ENCODE results near the gene KDM1B. TPM values are rescaled to one million over a fixed set of nuclear protein-coding genes. Genes with fewer than 3 reads are reported as not detected.

Gene KDM1B
- total RNA-seq, 1 donor from 2014 or later: 16.9 TPM

GRCh38 chr6:18126121-18126520 lies 29.1 kb upstream of the KDM1B start:
- Mint-ChIP-seq H3K27me3 (ENCODE audit: insufficient read depth, low read depth) (peaks cover 4% of the 10 kb centered on the region), H3K4me1 (peaks cover 5% of the 10 kb centered on the region), H3K9me3 (no peaks in the 10 kb centered on the region), H3K4me3 (no peak overlapping the region), H3K36me3 (no peaks in the 10 kb centered on the region), H3K27ac (no peak overlapping the region)
- Histone ChIP-seq H3K36me3 (no peaks in the 10 kb centered on the region), H3K4me3 (no peak overlapping the region), H3K27me3 (peaks cover 22% of the 10 kb centered on the region), H3K4me2 (no peak overlapping the region), H3K79me2 (ENCODE audit: low read depth) (no peaks in the 10 kb centered on the region), H2AFZ (replicated peaks) (peak overlapping the region; percentile 13), H3K27ac (no peak overlapping the region), H4K20me1 (ENCODE audit: low read depth) (no peaks in the 10 kb centered on the region), H3K9ac (no peak overlapping the region), H3K9me3 (ENCODE audit: low read depth) (no peaks in the 10 kb centered on the region), H3F3A (ENCODE audit: low read depth) (no peaks in the 10 kb centered on the region), H3K4me1 (peaks cover 3% of the 10 kb centered on the region)
- no peak for DNase-seq (ENCODE audit: low spot score)
- TF ChIP-seq EZH2phosphoT487 (IDR thresholded peaks at IDR 0.05) (no peak), CTCF (IDR thresholded peaks at IDR 0.05) (no peak)

- TF ChIP-seq EZH2phosphoT487 (IDR thresholded peaks at IDR 0.05) (no peak), EZH2 (IDR thresholded peaks at IDR 0.05) (no peak), CTCF (IDR thresholded peaks at IDR 0.05) (no peak)
- Mint-ChIP-seq H3K36me3 (peaks cover 7% of the 10 kb centered on the region), H3K27me3 (ENCODE audit: insufficient read depth, low read depth) (no peaks in the 10 kb centered on the region), H3K4me1 (no peaks in the 10 kb centered on the region), H3K4me3 (no peak overlapping the region), H3K9me3 (no peaks in the 10 kb centered on the region), H3K27ac (no peak overlapping the region)
- Histone ChIP-seq H3K4me2 (no peak overlapping the region), H3K27me3 (no peaks in the 10 kb centered on the region), H4K20me1 (ENCODE audit: low read depth) (no peaks in the 10 kb centered on the region), H3K9me3 (ENCODE audit: low read depth) (no peaks in the 10 kb centered on the region), H3K36me3 (no peaks in the 10 kb centered on the region), H3K27ac (no peak overlapping the region), H3K4me3 (no peak overlapping the region), H3K79me2 (ENCODE audit: low read depth) (no peaks in the 10 kb centered on the region), H3F3A (ENCODE audit: low read depth) (no peaks in the 10 kb centered on the region), H2AFZ (replicated peaks) (no peak overlapping the region), H3K4me1 (no peaks in the 10 kb centered on the region), H3K9ac (no peak overlapping the region)
- DNase-seq (ENCODE audit: low spot score): no peak
Observed at GRCh38 chr6:18132346-18132745, 22.9 kb upstream of the KDM1B start.

- H3K27me3 Mint-ChIP-seq (ENCODE audit: insufficient read depth, low read depth): no peaks in the 10 kb centered on the region
- Histone ChIP-seq H2AFZ (replicated peaks) (no peak overlapping the region), H3F3A (ENCODE audit: low read depth) (no peaks in the 10 kb centered on the region), H3K79me2 (ENCODE audit: low read depth) (no peaks in the 10 kb centered on the region), H3K4me3 (no peak overlapping the region), H3K9me3 (ENCODE audit: low read depth) (no peaks in the 10 kb centered on the region), H4K20me1 (ENCODE audit: low read depth) (no peaks in the 10 kb centered on the region), H3K36me3 (no peaks in the 10 kb centered on the region), H3K27ac (no peak overlapping the region), H3K4me1 (no peaks in the 10 kb centered on the region), H3K27me3 (no peaks in the 10 kb centered on the region), H3K4me2 (no peak overlapping the region), H3K9ac (no peak overlapping the region)
- TF ChIP-seq EZH2phosphoT487 (IDR thresholded peaks at IDR 0.05): no peak
- no peak for TF ChIP-seq EZH2 (IDR thresholded peaks at IDR 0.05)
- no peak for TF ChIP-seq CTCF (IDR thresholded peaks at IDR 0.05)
- H3K36me3 Mint-ChIP-seq: peaks cover 9% of the 10 kb centered on the region
- H3K9me3 Mint-ChIP-seq: no peaks in the 10 kb centered on the region
- no peaks in the 10 kb centered on the region for H3K4me1 Mint-ChIP-seq
- no peak overlapping the region for H3K4me3 Mint-ChIP-seq
- no peak for DNase-seq (ENCODE audit: low spot score)
- H3K27ac Mint-ChIP-seq: no peak overlapping the region
Observed at GRCh38 chr6:18135171-18135570, 20.1 kb upstream of the KDM1B start.

Measured in neural progenitor cell (in vitro differentiated cells).